IMR-90 (cell line): ENCODE data around the gene SLC16A2. TPM values are rescaled to one million over a fixed set of nuclear protein-coding genes. Genes with fewer than 3 reads are reported as not detected.

Experiments used
- ATAC-seq: fragments of 200-7000 bp; cut with Tn5 transposase; 2 replicates; pipeline ENCODE4 v1.9.1; 2020; ENCODE audit warnings: low read depth, mild to moderate bottlenecking, moderate library complexity
- BruUV-seq: library from RNA; stranded (reverse); fragments of 400-500 nt; replicated peaks from 2 replicates; lab custom pipeline; 2021; lab: Mats Ljungman, UMichigan
- CTCF ChIA-PET: fragments of 300-600 bp; formaldehyde crosslinking; extraction: SDS; loops from one replicate; lab custom pipeline; 2021; ENCODE audit warnings: antibody characterized with exemption; lab: Yijun Ruan, JAX
- POLR2A ChIA-PET: fragments of 300-600 bp; sonication (Branson Sonifier 250); formaldehyde crosslinking; loops from one replicate; lab custom pipeline; 2022; ENCODE audit warnings: antibody characterized with exemption; ENCODE audit not compliant: unreplicated experiment; lab: Charles Lee
- DNase-seq: peaks from one replicate; pipeline ENCODE4 v3.0.0; 2013
- H2AFZ ChIP-seq: replicated peaks from 2 replicates; pipeline ENCODE3; 2013; ENCODE audit warnings: low read length, mild to moderate bottlenecking; ENCODE audit not compliant: poor library complexity
- H2AK5ac ChIP-seq: 2 replicates; pipeline ENCODE4 v1.6.1; 2013; ENCODE audit warnings: low read depth, low read length, inconsistent platforms
- H2AK9ac ChIP-seq: replicated peaks from 2 replicates; pipeline ENCODE3; 2013; ENCODE audit warnings: mild to moderate bottlenecking, low read depth, low read length, moderate library complexity; ENCODE audit not compliant: poor library complexity
- H2BK120ac ChIP-seq: 2 replicates; pipeline ENCODE4 v1.6.1; 2013; ENCODE audit warnings: low read depth, low read length, inconsistent platforms
- H2BK15ac ChIP-seq: 3 replicates; pipeline ENCODE4 v1.6.1; 2013; ENCODE audit warnings: low read depth, low read length, inconsistent platforms
- H2BK20ac ChIP-seq: 2 replicates; pipeline ENCODE4 v1.6.1; 2013; ENCODE audit warnings: low read depth, mild to moderate bottlenecking, inconsistent platforms, low read length, moderate library complexity
- H2BK5ac ChIP-seq: 2 replicates; pipeline ENCODE4 v1.6.1; 2013; ENCODE audit warnings: mild to moderate bottlenecking, low read depth, low read length, inconsistent platforms; ENCODE audit not compliant: poor library complexity, severe bottlenecking
- H3K14ac ChIP-seq: replicated peaks from 2 replicates; pipeline ENCODE4 v1.6.1; 2013; ENCODE audit warnings: low read depth, low read length, inconsistent platforms
- H3K18ac ChIP-seq: 2 replicates; pipeline ENCODE4 v1.6.1; 2013; ENCODE audit warnings: low read depth, low read length, control low read depth
- H3K23ac ChIP-seq: 2 replicates; pipeline ENCODE4 v1.6.1; 2013; ENCODE audit warnings: low read depth, low read length, inconsistent platforms
- H3K27ac ChIP-seq: 2 replicates; pipeline ENCODE4 v1.5.1; 2013; ENCODE audit warnings: mild to moderate bottlenecking, control low read depth, low read length; ENCODE audit not compliant: insufficient read depth
- H3K27me3 ChIP-seq: 2 replicates; pipeline ENCODE4 v1.6.1; 2013; ENCODE audit warnings: low read length; ENCODE audit not compliant: control insufficient read depth, insufficient read depth
- H3K36me3 ChIP-seq: 2 replicates; pipeline ENCODE4 v1.6.1; 2013; ENCODE audit warnings: low read length, mixed read lengths; ENCODE audit not compliant: control insufficient read depth, insufficient read depth
- H3K4ac ChIP-seq: 2 replicates; pipeline ENCODE4 v1.6.1; 2013; ENCODE audit warnings: low read depth, low read length, inconsistent platforms
- H3K4me1 ChIP-seq: 2 replicates; pipeline ENCODE4 v1.6.1; 2013; ENCODE audit warnings: low read length, mixed read lengths; ENCODE audit not compliant: control insufficient read depth, insufficient read depth
- H3K4me2 ChIP-seq: 2 replicates; pipeline ENCODE4 v1.6.1; 2013; ENCODE audit warnings: low read depth, mild to moderate bottlenecking, control low read depth, low read length, moderate library complexity
- H3K4me3 ChIP-seq: 2 replicates; pipeline ENCODE4 v1.5.1; 2013; ENCODE audit warnings: low read depth, mild to moderate bottlenecking, control low read depth, low read length, moderate library complexity; ENCODE audit not compliant: insufficient read depth
- H3K56ac ChIP-seq: 2 replicates; pipeline ENCODE4 v1.6.1; 2013; ENCODE audit warnings: low read length, inconsistent platforms; ENCODE audit not compliant: insufficient read depth; ENCODE audit errors: extremely low read depth
- H3K79me1 ChIP-seq, 2 experiments: 2 replicates each; pipeline ENCODE4 v1.6.1; 2013; ENCODE audit warnings: low read length in 2 of 2, inconsistent platforms in 1 of 2, low read depth in 1 of 2
- H3K9ac ChIP-seq: 2 replicates; pipeline ENCODE4 v1.6.1; 2013; ENCODE audit warnings: low read depth, low read length, control low read depth
- H3K9me1 ChIP-seq: 2 replicates; pipeline ENCODE4 v1.6.1; 2013; ENCODE audit warnings: low read length, inconsistent platforms; ENCODE audit not compliant: insufficient read depth
- H3K9me3 ChIP-seq: 2 replicates; pipeline ENCODE4 v1.6.1; 2013; ENCODE audit warnings: low read length; ENCODE audit not compliant: control insufficient read depth, insufficient read depth
- H4K20me1 ChIP-seq: 2 replicates; pipeline ENCODE4 v1.6.1; 2013; ENCODE audit warnings: low read length, inconsistent platforms; ENCODE audit not compliant: insufficient read depth
- H4K5ac ChIP-seq: 2 replicates; pipeline ENCODE4 v1.6.1; 2013; ENCODE audit warnings: mild to moderate bottlenecking, low read depth, low read length, control low read depth
- H4K8ac ChIP-seq, 2 experiments: 2 replicates each; pipeline ENCODE4 v1.6.1; 2013; ENCODE audit warnings: low read depth in 2 of 2, low read length in 2 of 2, control low read depth in 1 of 2, inconsistent platforms in 1 of 2
- H4K91ac ChIP-seq: 2 replicates; pipeline ENCODE4 v1.6.1; 2013; ENCODE audit warnings: low read depth, low read length, inconsistent platforms; ENCODE audit not compliant: insufficient read depth
- CHD1 ChIP-seq: IDR thresholded peaks from 2 replicates; pipeline ENCODE4 v1.6.1; 2012; ENCODE audit warnings: low read depth, low read length, improper control_type of control experiment
- FOS ChIP-seq: fragments of 150-350 bp; IDR thresholded peaks from 2 replicates; pipeline ENCODE4 v1.6.1; 2016; ENCODE audit warnings: low read depth, low read length
- MAFK ChIP-seq: IDR thresholded peaks from 2 replicates; pipeline ENCODE4 v1.6.1; 2012; ENCODE audit warnings: low read depth, low read length, improper control_type of control experiment
- MAZ ChIP-seq: IDR thresholded peaks from 2 replicates; pipeline ENCODE4 v1.6.1; 2012; ENCODE audit warnings: low read depth, mild to moderate bottlenecking, low read length, improper control_type of control experiment, moderate library complexity, borderline replicate concordance
- MXI1 ChIP-seq: IDR thresholded peaks from 2 replicates; pipeline ENCODE4 v1.6.1; 2012; ENCODE audit warnings: low read depth, mild to moderate bottlenecking, low read length, moderate library complexity, borderline replicate concordance
- NFE2L2 ChIP-seq: fragments of 150-350 bp; IDR thresholded peaks from 2 replicates; pipeline ENCODE4 v1.6.1; 2016; ENCODE audit warnings: low read depth, mild to moderate bottlenecking, low read length
- POLR2A ChIP-seq: IDR thresholded peaks from 2 replicates; pipeline ENCODE4 v1.6.1; 2012; ENCODE audit warnings: mild to moderate bottlenecking, low read depth, low read length
- RAD21 ChIP-seq: IDR thresholded peaks from 2 replicates; pipeline ENCODE4 v1.6.1; 2012; ENCODE audit warnings: low read length, improper control_type of control experiment
- RCOR1 ChIP-seq: IDR thresholded peaks from 2 replicates; pipeline ENCODE4 v1.6.1; 2012; ENCODE audit warnings: mild to moderate bottlenecking, low read length, improper control_type of control experiment; ENCODE audit not compliant: insufficient replicate concordance
- RFX5 ChIP-seq: IDR thresholded peaks from 2 replicates; pipeline ENCODE4 v1.8.0; 2012; ENCODE audit warnings: low read depth, mild to moderate bottlenecking, low read length, moderate library complexity
- SMC3 ChIP-seq: fragments of 150-350 bp; IDR thresholded peaks from 2 replicates; pipeline ENCODE4 v1.6.1; 2016; ENCODE audit warnings: low read depth, mild to moderate bottlenecking, antibody characterized with exemption, low read length, moderate library complexity
- WGBS, 2 experiments: methylation state at CpG; one replicate each; pipeline versions ENCODE4 v1.1.5 to v1.1.7; 2013; ENCODE audit warnings: missing lambda C conversion rate in 2 of 2; ENCODE audit not compliant: insufficient read length in 1 of 2; ENCODE audit errors: extremely low coverage in 2 of 2; 5-methylcytosine and 5-hydroxymethylcytosine counted together
- dilution Hi-C: fragments of 300-500 bp; cut with HindIII; formaldehyde crosslinking; loops from one replicate; pipeline ENCODE4 v1.14.3; 2018; ENCODE audit warnings: low sequenced_read_pairs; ENCODE audit not compliant: unreplicated experiment
- in situ Hi-C: fragments of 300-500 bp; cut with MboI; formaldehyde crosslinking; loops from 3 replicates; pipeline ENCODE4 v1.14.3; 2019; ENCODE audit warnings: low sequenced_read_pairs, inconsistent platforms, mixed read lengths
- intact Hi-C: fragments of 100-400 bp; cut with micrococcal nuclease; formaldehyde crosslinking; loops from 2 replicates; pipeline ENCODE4 v1.10.0; 2022
- polyA plus RNA-seq, 3 experiments: library from polyadenylated mRNA; depleted of rRNA; stranded (reverse); fragments of >200 nt; gene quantifications; 2 replicates each; pipeline ENCODE4 v1.2.3, GENCODE V29; 2012; ENCODE audit warnings: low replicate concordance in 1 of 3
- total RNA-seq: library from RNA; depleted of rRNA; stranded (reverse); fragments of >200 nt; gene quantifications from 2 replicates; pipeline ENCODE4 v1.2.3, GENCODE V29; 2012
- TF ChIP-seq, protein P1 (sequence below): fragments of 150-350 bp; IDR thresholded peaks from 2 replicates; pipeline ENCODE4 v1.6.1; 2017; ENCODE audit warnings: mild to moderate bottlenecking, antibody characterized with exemption, low read length, low read depth
- TF ChIP-seq, protein P2 (sequence below): fragments of 150-350 bp; IDR thresholded peaks from 2 replicates; pipeline ENCODE4 v1.6.1; 2016; ENCODE audit warnings: low read depth, mild to moderate bottlenecking, low read length, moderate library complexity, borderline replicate concordance
- TF ChIP-seq, protein P3 (sequence below): conservative IDR thresholded peaks from 2 replicates; pipeline ENCODE4 v1.5.1; 2012; ENCODE audit warnings: mild to moderate bottlenecking, low read depth, low read length, improper control_type of control experiment

Gene SLC16A2
- total and polyA plus RNA-seq, 2 of the 4 experiments (the other 2 are of a cell fraction) = 6.1 to 23.8 TPM

DNA sequence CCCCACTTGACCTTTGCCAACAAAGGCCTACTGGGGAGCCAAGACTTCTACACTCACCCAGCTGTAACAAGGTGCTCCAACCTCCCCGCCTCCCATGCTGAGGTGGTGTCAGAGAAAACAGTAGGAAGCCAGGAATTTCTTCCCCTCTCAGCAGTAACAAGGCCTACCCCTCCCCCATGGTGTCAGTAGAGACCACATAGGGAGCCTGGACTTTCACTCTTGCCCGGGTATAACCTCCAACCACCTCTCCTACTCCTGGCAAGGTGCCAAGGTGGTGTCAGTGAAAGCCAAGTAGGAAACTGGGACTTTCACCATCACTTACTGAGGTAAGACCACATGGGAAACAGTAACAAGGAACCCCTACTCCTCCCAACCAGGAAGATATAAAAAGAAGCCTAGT, 93.1 kb downstream of the SLC16A2 start:
- H3K27me3 ChIP-seq = peaks cover 1% of the 10 kb centered on the region; the same call in 1 of the 2 replicates
- intact Hi-C loops = no loop called here
- DNase-seq = no peak
- CTCF ChIA-PET = no interaction called here
- H2BK5ac ChIP-seq = no peak overlapping the region
- H3K79me1 ChIP-seq = no peaks in the 10 kb centered on the region
- H3K9me1 ChIP-seq = no peaks in the 10 kb centered on the region
- H4K5ac ChIP-seq = no peak overlapping the region
- no peak overlapping the region for H3K4me3 ChIP-seq
- in situ Hi-C loops = no loop called here
- H3K27ac ChIP-seq = no peak overlapping the region
- no peak for ATAC-seq
- H2AK5ac ChIP-seq = no peak overlapping the region
- H3K14ac ChIP-seq = no peak overlapping the region
- no peak overlapping the region for H3K18ac ChIP-seq
- no peak overlapping the region for H4K91ac ChIP-seq
- dilution Hi-C loops = no loop called here
- POLR2A ChIA-PET = no interaction called here
- H3K9ac ChIP-seq = no peak overlapping the region
- H4K8ac ChIP-seq = no peak overlapping the region
- H3K56ac ChIP-seq = no peak overlapping the region
- no CpG with 5 or more reads among the region's 2 CpGs for WGBS, 2 experiments
- H3K4ac ChIP-seq = no peak overlapping the region
- H2BK120ac ChIP-seq = no peak overlapping the region
- H2AFZ ChIP-seq = no peak overlapping the region
- no peak overlapping the region for H3K23ac ChIP-seq
- no peaks in the 10 kb centered on the region for H3K9me3 ChIP-seq
- H4K20me1 ChIP-seq = no peaks in the 10 kb centered on the region
- H2BK15ac ChIP-seq = no peak overlapping the region
- no peak overlapping the region for H2AK9ac ChIP-seq
- no peak for TF ChIP-seq CHD1
- TF ChIP-seq, protein P1, sequence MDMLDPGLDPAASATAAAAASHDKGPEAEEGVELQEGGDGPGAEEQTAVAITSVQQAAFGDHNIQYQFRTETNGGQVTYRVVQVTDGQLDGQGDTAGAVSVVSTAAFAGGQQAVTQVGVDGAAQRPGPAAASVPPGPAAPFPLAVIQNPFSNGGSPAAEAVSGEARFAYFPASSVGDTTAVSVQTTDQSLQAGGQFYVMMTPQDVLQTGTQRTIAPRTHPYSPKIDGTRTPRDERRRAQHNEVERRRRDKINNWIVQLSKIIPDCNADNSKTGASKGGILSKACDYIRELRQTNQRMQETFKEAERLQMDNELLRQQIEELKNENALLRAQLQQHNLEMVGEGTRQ = no peak
- TF ChIP-seq, protein P2, sequence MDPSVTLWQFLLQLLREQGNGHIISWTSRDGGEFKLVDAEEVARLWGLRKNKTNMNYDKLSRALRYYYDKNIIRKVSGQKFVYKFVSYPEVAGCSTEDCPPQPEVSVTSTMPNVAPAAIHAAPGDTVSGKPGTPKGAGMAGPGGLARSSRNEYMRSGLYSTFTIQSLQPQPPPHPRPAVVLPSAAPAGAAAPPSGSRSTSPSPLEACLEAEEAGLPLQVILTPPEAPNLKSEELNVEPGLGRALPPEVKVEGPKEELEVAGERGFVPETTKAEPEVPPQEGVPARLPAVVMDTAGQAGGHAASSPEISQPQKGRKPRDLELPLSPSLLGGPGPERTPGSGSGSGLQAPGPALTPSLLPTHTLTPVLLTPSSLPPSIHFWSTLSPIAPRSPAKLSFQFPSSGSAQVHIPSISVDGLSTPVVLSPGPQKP = no peak
- TF ChIP-seq FOS = no peak
- no peak for TF ChIP-seq POLR2A
- no peak for TF ChIP-seq RCOR1
- TF ChIP-seq MAZ = no peak
- no peak for TF ChIP-seq MXI1
- TF ChIP-seq, protein P3, sequence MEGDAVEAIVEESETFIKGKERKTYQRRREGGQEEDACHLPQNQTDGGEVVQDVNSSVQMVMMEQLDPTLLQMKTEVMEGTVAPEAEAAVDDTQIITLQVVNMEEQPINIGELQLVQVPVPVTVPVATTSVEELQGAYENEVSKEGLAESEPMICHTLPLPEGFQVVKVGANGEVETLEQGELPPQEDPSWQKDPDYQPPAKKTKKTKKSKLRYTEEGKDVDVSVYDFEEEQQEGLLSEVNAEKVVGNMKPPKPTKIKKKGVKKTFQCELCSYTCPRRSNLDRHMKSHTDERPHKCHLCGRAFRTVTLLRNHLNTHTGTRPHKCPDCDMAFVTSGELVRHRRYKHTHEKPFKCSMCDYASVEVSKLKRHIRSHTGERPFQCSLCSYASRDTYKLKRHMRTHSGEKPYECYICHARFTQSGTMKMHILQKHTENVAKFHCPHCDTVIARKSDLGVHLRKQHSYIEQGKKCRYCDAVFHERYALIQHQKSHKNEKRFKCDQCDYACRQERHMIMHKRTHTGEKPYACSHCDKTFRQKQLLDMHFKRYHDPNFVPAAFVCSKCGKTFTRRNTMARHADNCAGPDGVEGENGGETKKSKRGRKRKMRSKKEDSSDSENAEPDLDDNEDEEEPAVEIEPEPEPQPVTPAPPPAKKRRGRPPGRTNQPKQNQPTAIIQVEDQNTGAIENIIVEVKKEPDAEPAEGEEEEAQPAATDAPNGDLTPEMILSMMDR = no peak
- no peak for TF ChIP-seq NFE2L2
- no peak for TF ChIP-seq RAD21
- no peak for TF ChIP-seq MAFK
- TF ChIP-seq SMC3 = no peak
- TF ChIP-seq RFX5 = no peak
- BruUV-seq = no TSS peak
- H3K4me1 ChIP-seq = no peaks in the 10 kb centered on the region
- H2BK20ac ChIP-seq = no peak overlapping the region
- H3K4me2 ChIP-seq = no peak overlapping the region
- no peaks in the 10 kb centered on the region for H3K36me3 ChIP-seq
